HG03520 (cell line): Measurements from ENCODE around the gene FRS3.
"Not testable (repeated sequence)": the region's sequence is repeated elsewhere in the genome, so short reads cannot be mapped to it uniquely, and the experiment has no call there.

ENCODE experiments used
- ATAC-seq: cut with Tn5 transposase; IDR thresholded peaks from one replicate; pipeline ENCODE4 v1.9.1; 2021; ENCODE audit warnings: mild to moderate bottlenecking, moderate library complexity; ENCODE audit not compliant: unreplicated experiment

The FRS3 gene

DNA sequence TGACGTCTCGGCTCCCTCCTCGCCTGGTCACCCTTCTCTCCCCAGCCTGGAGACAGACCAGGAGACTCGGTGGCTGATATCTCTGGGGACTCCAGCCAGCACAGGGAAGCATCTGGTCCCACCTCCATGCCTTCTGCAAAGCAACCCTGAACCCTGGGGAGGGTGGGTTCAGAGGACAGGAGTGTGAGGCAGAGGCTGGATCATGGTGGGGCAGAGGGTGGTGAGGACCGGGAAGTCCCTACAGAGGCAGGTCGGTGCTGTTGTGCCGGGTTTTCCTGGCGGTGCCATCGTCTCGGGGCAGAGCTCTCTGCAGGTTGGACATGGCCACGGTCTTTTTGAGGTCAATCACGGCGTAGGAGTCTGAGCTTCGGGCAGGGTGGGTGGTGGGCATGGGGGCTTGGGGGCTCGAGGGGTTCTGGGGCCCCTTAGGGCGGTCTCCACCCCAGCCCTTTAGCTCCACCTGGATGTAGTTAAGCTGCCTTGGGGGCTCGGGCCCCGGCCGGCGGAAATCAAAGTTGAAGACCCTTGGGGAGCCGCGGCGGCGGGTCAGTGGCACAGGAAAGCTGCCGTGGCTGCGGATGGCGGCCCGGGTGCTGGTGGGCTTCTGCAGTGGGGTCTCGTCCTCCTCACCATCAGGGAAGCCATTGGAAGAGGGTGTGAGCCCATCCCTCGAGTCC lies 9.2 kb downstream of the FRS3 start:
- no peak for ATAC-seq

DNA sequence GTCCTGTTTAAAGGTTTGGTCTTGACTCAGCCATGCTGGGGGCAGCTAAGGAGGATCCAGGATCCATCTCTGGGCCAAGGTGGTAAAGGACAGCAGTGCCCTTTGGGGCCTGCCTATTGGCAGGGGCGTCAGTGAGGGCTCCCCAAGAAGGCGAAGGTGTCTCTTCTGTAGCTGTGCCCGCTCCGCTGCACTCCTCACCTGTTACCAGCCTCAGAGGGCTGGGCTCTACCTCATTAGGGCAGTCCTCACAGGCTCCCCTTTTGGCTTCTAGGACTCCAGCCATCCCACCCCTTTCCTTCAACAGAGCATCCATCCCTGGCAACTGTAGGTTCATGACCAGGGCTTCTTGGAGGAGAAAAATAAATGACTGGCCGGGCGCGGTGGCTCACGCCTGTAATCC lies 10.3 kb downstream of the FRS3 start:
- ATAC-seq, result no peak

DNA sequence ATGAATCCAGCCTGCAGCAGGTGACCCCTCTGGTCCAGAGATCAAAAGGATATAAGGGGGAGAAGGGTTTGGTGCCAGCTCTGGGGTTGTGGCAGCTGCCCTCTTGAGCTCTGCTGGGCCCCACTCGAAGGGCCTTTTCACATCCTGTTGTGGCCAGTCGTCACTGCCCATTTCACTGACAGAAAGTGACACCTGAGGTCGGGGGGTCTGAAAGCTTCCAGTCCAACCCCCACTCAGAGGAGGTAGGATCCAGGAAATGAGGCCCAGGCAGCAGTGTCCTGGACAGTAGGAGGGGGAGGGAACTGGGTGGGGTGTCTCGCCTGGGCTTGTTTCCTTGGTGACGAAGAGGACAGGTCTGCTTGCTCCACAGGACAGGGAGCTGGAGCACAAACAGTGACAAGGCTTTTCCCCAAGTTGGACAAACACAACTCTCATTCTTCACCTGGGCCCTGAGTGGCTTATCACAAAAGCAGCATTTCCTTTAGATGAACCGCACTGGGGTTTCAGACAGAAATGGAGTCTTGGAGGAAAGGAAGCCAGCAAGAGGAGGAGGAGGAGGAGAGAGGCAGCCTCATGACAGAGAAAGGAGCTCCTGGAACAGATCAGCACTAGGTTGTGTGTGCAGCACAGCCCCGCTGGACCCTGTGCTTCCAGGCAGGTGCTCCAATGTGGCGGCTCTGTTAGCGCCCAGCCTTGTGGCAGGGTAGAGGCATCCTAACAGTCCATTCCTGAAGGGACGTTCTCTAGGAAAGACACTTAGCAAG lies 11.0 kb downstream of the FRS3 start:
- ATAC-seq, result no peak

DNA sequence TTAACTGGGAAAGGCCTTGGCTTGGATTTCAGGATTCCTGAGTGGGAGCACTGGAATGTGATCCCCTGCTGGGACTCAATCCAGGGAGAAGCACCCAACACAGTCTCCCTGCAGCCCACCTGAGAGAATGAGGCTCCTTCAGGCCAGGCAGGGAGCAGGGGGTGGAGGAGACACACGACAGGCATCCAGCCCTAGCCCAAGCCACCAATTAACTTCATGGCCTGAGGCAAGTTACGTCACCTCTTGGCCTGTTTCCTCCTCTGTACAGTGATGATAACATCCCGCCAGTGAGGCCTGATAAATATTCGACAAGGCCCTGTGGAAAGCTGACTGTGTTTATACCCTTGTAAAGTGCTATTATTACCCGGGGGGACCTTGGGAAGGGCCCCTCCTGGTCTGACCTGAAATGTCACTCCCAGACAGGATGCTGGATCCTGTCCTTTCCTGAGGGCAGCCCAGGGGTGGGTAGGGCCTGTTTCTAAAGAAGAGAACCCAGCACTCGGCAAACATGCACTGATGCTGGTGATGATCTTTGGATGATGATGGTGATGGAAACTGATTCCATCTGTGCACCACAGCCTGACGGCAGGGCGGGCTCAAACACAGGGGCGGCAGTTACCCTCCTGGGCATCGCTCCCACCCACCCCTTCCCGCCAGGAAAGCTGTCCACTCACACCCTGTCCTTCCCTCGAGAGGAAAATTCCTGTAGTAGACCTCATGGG lies 12.4 kb downstream of the FRS3 start:
- ATAC-seq, result no peak

DNA sequence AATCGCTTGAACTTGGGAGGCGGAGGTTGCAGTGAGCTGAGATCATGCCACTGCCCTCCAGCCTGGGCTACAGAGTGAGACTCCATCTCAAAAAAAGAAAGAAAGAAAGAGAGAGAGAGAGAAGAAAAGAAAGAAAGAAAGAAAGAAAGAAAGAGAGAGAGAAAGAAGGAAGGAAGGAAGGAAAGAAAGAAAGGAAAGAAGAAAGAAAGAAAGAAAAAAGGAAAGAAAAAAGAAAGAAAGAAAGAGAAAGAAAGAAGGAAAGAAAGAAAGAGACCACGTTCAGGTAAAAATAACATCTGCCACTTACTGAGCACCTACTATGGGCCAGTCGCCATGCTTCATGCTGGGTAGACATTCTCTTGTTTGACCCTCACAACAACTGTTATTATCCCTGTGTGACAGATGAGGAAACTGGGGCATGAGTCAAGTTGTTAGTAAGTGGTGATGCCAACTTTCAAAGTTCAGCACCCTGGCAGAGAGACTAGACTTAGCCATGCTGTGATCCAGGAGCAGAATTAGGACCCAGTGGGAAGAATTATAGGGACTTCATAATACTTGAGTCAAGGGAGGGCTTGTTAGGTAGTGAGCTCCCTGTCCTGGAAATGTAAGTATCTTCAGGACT lies 13.5 kb downstream of the FRS3 start:
- ATAC-seq, result not testable (repeated sequence)

DNA sequence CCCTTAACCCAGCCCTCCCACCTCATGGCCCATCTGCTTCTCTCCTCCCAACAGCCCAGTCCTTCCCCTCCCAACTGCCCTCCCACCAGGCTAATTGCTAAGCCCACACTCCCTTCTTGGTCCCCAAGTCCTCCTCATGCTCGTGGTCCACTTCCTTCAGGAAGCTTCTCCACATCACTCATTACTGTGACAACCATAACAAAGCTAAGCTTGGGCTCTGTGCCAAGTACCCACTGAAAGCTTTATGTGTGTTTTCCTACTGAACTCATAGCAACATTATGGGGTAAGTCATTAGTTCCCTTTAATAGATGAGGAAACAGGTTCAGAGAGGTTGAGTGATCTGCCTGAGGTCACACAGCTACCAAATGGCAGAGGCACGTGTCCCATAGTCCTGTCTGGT lies 16.2 kb downstream of the FRS3 start:
- no peak for ATAC-seq

DNA sequence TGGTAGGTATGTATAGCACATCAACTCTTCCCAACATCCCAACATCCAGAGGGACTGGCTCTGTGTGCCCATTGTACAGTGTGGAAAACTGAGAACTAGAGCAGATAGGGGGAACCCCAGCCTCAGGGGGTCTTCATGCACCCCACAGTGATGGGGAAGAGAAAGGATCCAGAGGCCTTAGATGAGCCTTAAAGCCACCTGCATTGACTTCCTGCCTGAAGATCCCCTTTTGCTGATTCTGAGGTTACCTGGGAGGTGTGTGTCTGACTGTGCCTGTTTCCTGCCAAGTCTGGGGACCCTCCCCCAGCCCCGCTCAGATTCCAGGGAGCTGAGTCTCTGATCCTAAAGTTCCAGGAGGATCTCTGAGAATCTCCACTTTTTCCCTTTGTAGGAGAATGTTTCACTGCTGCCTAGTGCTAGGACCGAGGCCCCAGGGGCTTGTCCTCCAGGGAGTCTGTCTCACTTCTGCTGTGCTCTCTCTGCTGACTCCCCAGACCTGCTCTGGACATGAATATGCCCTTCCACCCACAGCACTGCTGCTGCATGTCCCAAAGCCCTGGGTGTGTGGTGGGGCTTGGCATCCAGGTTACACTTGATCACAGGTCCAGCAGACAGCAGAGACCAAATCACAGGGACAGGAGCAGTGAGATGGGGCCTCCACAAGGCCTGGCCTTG lies 19.7 kb downstream of the FRS3 start:
- no peak for ATAC-seq

DNA sequence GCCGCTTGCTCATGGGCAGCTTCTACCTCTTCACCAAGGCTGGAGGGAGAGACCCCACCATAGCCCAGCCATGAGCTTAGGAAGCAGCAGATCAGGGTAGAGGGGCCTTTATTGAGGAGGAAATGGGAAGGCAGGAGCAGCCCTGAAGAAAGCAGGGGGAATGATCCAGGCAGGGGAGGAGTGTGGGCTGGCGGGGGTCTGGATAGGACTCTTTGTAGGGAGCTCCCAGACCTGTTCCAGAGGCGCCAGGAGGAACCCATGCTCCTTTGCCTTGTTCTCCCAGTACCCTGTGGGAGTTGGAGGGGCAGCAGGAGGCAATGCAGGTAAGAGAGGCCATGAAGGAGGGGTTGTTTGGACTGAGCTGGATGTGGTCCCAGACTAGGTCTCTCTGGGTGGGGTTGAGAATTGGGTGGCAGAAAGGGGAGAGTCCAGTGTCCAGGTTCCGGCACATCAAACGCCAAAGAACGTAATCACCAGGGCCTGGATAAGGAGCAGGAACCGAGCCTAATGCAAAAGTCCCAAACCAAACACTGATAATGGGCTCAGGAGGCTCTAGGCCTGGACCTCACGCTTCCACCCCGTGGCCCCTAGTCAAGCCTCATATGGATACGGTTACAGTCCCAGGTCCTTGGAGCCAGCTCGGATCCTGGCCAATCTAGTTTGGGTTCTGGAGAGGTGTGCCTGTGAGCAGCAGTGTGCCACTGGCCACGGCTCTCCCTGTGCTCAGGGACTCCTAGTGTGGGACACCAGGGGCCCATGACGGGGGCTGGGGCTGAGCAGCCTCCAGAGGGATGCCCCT lies 20.4 kb downstream of the FRS3 start:
- ATAC-seq, result no peak

DNA sequence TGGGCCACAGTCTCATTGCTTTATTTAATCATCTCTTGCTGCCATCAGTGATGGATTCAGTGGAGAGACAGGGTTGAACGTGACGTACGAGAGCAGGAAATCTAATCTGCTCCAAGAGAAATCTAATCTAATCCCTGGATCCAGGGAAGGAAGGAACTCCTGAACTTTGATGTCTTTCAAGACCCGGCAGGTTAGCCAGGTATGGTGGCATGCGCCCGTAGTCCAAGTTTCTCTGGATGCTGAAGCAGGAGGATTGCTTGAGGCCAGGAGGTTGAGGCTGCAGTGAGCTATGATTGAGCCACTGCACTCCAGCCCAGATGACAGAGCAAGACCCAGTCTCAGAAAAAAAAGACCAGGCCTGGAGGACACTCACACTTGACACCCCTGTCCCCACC lies 21.1 kb downstream of the FRS3 start:
- ATAC-seq, result no peak

DNA sequence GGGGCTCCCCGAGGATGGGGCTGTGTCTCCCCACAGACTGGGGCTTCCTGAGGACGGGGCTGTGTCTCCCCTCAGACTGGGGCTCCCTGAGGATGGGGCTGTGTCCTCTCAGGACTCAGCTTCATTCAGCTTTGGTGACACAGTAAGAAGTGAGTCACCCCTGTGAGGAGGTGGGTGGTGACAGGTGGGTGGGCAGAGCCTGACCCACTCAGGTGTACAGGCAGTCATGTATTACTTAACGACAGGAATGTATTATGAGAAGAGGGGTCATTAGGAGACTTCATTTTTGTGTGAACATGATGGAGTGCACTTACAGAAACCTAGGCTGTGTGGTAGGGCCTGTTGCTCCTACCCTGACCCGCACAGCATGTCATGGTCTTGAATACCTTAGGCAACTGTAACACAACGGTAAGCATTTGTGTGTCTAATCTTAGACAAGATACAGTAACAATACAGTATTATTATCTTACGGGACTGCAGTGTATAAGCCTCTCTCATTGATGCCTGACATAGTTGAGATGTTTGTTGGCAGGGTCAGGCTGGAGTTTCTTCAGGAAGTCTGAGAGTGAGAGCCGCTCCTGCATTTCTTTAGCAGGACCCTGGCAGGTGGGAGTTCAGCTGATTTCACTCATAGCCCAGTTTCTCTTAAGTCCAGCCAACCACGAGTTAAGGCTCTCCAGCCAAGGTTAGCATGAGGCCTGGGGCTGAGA lies 21.6 kb downstream of the FRS3 start:
- no peak for ATAC-seq

DNA sequence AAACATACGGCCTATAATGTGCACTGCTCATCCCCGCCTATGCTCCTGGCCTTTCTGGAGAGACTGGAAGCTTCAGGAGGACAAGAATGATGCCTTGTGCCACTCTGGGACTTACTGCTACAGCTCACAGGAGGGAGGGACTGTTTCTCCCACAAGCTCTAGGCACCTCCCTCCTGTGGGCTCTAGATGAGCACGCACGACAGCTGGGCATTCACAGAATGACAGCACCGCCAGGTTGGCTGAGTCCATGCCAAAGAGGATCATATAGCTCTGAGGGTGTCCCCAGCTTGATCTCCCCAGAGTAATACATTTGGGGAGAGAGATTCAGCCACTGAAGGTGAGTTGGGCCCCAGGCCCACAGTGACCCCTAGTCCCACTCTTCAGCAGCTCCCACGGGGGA lies 22.4 kb downstream of the FRS3 start:
- no peak for ATAC-seq

DNA sequence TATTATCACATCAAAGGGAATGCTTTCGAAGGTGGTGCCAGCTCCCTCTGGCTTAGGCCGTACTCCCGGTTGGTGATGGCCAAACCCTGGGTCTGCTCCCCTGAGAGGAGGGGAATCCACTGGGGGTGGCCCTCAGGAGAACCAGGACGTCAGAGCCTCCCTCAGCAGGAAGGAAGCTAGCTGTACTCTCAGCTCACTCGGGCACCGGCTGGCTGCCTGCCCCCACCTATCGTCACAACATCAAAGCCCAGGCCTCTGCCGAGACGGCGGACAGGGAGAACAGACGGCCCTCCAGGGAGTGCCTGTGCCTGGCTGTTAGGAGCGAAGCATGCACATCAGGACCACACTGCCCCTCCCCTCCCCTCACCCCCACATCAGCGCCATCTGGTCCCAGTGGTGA lies 23.3 kb downstream of the FRS3 start:
- no peak for ATAC-seq

DNA sequence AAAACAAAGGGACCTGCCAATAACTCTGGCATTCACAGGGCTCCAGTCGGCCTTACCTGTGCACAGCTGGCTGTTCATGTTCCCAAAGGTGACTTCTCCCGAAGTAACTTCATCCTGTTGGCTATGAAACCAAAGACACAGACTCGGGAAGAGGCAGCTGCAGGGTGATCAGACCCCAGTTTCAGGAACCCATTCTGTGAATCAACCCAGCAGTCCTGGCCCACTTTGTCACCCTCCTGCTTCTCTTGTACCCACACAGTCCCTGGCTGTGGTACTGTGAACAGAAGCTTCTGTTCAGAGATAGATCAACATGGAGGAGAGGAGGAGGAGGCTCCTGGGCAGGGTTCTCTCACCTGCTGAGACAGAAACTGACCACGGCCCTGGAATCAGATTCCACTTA lies 23.8 kb downstream of the FRS3 start:
- no peak for ATAC-seq

DNA sequence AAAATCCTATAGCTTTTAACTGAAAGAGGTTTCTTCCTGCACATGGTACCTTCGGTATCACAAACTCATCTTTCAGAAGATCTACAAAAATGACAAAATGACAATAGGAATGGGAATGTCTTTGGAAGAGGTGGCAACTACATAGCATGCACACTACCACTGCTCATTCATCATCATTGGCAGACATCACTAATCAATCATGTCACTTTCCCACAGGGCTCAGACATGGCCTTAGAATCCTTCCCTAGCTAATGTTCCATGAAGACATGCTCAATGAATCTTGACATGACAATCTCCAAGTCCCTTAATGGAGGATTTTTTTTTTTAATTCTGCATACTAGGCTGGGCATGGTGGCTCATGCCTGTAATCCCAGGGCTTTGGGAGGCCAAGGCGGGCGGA lies 29.3 kb downstream of the FRS3 start:
- no peak for ATAC-seq

DNA sequence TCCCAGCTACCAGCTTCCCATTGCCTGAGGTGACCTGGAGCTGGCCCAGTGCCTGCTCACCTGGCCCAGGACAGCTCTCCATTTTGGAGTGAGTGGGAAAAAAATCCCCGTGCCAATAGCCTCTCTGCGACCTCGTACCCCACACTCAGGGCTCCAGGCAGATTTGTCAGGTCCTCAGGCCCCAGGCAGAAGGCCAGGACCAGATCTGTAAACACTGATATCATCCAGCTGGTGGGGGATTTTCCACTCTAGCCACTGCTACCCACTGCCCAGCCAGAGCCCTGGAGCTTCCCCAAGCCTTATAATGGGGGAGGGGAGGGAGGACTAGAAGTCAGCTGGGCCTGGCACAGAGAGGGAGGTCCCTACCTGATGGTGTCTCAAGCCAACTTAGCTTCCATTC lies 31.2 kb downstream of the FRS3 start:
- ATAC-seq, result no peak

DNA sequence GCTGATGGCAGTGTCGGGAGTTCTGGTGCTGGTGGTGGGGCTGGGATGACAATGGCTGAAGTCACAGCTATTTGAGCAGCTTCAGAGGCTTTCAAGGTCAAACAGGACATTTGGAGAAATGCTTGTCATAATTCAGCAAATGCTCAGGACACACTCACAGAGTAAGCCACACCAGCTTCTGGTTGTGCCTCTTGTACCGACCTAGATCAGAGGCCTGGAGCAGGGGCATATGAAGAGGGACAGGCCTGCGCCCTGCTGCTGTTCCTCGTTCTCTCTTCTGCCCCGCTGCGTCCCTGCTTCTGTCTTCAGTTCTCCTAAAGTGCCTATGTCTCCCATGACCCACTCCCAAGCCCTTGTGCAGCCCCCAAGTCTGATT lies 31.6 kb downstream of the FRS3 start:
- ATAC-seq, result no peak

DNA sequence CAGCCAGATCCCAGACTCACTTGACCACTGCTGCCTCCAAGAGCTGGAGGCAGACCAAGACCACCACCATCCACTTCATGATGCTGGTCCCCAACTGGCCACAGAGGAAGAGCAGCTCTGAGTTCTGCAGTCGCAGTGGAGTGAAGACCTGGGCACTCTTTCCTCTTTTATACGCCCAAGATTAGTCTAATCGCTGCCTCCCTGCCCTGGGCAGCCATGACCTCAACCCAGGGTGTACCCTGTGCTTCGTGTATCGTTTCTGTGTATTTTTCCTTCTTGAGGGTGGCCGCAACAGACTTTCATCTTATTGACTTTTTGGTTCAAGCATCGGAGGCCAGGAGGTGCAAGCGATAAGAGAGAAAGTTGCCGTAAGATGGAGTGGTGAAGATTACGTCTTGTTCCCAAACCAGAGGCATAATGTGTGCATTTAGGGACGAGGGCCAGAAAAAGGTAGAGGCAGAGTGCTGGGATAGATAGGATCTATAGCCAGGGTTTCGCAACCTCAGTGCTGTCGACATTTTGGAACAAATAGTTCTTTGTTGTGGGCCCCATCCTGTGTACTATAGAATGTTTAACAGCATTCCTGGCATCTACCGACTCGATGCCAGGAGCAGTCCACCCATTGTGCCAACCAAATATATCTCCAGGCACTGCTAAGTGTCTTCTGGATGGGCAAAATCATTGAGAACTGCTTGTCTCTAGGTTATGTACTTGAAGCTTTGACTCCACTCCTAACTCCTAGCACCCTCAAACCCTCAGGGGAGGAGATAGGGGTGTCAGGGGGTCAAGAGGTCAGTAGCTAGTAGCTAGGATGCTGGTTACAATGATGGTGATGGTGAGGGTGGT lies 32.2 kb downstream of the FRS3 start, which contains the start of gene PGC:
Gene PGC, minus strand, starts transcription at position 142 of the 846 bp plus-strand sequence. Its CDS starts 63 bp downstream, at position 79.
- ATAC-seq, result no peak

DNA sequence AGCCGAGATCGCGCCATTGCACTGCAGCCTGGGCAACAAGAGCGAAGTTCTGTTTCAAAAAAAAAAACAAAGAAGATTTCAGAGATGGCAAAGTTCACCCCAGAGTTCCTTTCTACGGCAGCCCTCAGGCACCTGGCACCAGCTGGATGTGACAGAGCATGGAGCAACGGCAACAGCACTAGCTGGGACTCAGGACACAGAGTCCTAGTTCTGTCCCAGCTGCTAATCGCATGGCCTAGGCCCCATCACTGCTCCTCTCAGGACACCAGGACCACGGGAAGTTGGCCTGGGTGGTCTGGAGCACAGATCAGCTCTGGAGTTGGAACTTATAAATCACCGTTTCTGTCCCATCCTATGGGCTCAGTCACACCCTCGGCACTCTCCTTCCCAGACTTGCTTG lies 33.6 kb downstream of the FRS3 start:
- ATAC-seq, result no peak
